HepG2 (cell line): Measurements from ENCODE around the gene UEVLD. TPM values are rescaled to one million over a fixed set of nuclear protein-coding genes. Genes with fewer than 3 reads are reported as not detected.
A peak's percentile ranks its signal among the peaks of the same experiment; 100 is the strongest.

Experiments
- AFF4 ChIP-seq: sonication (generic); formaldehyde crosslinking; IDR thresholded peaks from 2 replicates; pipeline ENCODE4 v1.4.0; 2020; ENCODE audit warnings: missing genetic modification reagents
- CENPX ChIP-seq: sonication (generic); formaldehyde crosslinking; IDR thresholded peaks from 2 replicates; pipeline ENCODE4 v1.9.0; 2021; ENCODE audit warnings: mild to moderate bottlenecking, missing genetic modification reagents, moderate library complexity
- ERF ChIP-seq: IDR thresholded peaks from 2 replicates; pipeline ENCODE4 v1.6.1; 2018; ENCODE audit warnings: missing biosample characterization, missing genetic modification reagents
- FLYWCH1 ChIP-seq: sonication (generic); formaldehyde crosslinking; IDR thresholded peaks from 2 replicates; pipeline ENCODE4 v1.8.1; 2023; ENCODE audit warnings: mild to moderate bottlenecking, missing genetic modification reagents
- GTF2F1 ChIP-seq: fragments of 150-350 bp; IDR thresholded peaks from 2 replicates; pipeline ENCODE4 v1.6.1; 2014; ENCODE audit warnings: low read length
- HOXA5 ChIP-seq: sonication (generic); formaldehyde crosslinking; IDR thresholded peaks from 2 replicates; pipeline ENCODE4 v1.4.0; 2020; ENCODE audit warnings: missing genetic modification reagents
- IRX3 ChIP-seq: sonication (generic); formaldehyde crosslinking; IDR thresholded peaks from 2 replicates; pipeline ENCODE4 v1.8.1; 2023; ENCODE audit warnings: mild to moderate bottlenecking, low read depth, missing genetic modification reagents, borderline replicate concordance
- MAF1 ChIP-seq: sonication (generic); formaldehyde crosslinking; IDR thresholded peaks from 2 replicates; pipeline ENCODE4 v1.5.0; 2020; ENCODE audit warnings: missing genetic modification reagents, borderline replicate concordance
- MAFF ChIP-seq: IDR thresholded peaks from 2 replicates; pipeline ENCODE4 v1.6.1; 2011; ENCODE audit warnings: low read depth, low read length, improper control_type of control experiment
- MED1 ChIP-seq: sonication (generic); formaldehyde crosslinking; IDR thresholded peaks from 2 replicates; pipeline ENCODE4 v1.4.0; 2020; ENCODE audit warnings: missing genetic modification reagents
- MTF2 ChIP-seq: sonication (generic); formaldehyde crosslinking; IDR thresholded peaks from 2 replicates; pipeline ENCODE4 v1.5.0; 2020; ENCODE audit warnings: missing genetic modification reagents, borderline replicate concordance
- NCOR1 ChIP-seq: fragments of 200-600 bp; sonication (generic); IDR thresholded peaks from 2 replicates; pipeline ENCODE4 v1.7.0; 2017; ENCODE audit warnings: antibody characterized with exemption, low read length, borderline replicate concordance
- REL ChIP-seq: sonication (generic); formaldehyde crosslinking; conservative IDR thresholded peaks from 2 replicates; pipeline ENCODE4 v1.8.0; 2022; ENCODE audit warnings: mild to moderate bottlenecking, missing genetic modification reagents, moderate library complexity
- RXRA ChIP-seq: sonication (generic); formaldehyde crosslinking; IDR thresholded peaks from 2 replicates; pipeline ENCODE4 v1.5.1; 2020; ENCODE audit warnings: missing genetic modification reagents
- SP140L ChIP-seq: sonication (generic); formaldehyde crosslinking; IDR thresholded peaks from 2 replicates; pipeline ENCODE4 v1.4.0; 2020; ENCODE audit warnings: missing genetic modification reagents, borderline replicate concordance
- TBX3 ChIP-seq: fragments of 450-650 bp; IDR thresholded peaks from 2 replicates; pipeline ENCODE4 v1.6.1; 2017; ENCODE audit warnings: antibody characterized with exemption, mild to moderate bottlenecking, inconsistent platforms, borderline replicate concordance
- U2AF1 ChIP-seq: fragments of 200-400 bp; formaldehyde crosslinking; optimal IDR thresholded peaks from 2 replicates; pipeline ENCODE3; 2017; ENCODE audit warnings: mild to moderate bottlenecking, low read depth, low read length
- ZBTB14 ChIP-seq: sonication (generic); formaldehyde crosslinking; IDR thresholded peaks from 2 replicates; pipeline ENCODE4 v1.4.0; 2020; ENCODE audit warnings: missing genetic modification reagents
- ZNF20 ChIP-seq: sonication (generic); formaldehyde crosslinking; IDR thresholded peaks from 2 replicates; pipeline ENCODE4 v1.4.0; 2020; ENCODE audit warnings: mild to moderate bottlenecking, moderate library complexity, missing genetic modification reagents
- ZNF317 ChIP-seq: sonication (generic); formaldehyde crosslinking; IDR thresholded peaks from 2 replicates; pipeline ENCODE4 v1.5.0; 2020; ENCODE audit warnings: mild to moderate bottlenecking, missing genetic modification reagents
- ZNF564 ChIP-seq: sonication (generic); formaldehyde crosslinking; IDR thresholded peaks from 2 replicates; pipeline ENCODE4 v1.8.1; 2023; ENCODE audit warnings: mild to moderate bottlenecking, missing genetic modification reagents
- ZNF747 ChIP-seq: sonication (generic); formaldehyde crosslinking; IDR thresholded peaks from 2 replicates; pipeline ENCODE4 v1.8.1; 2023; ENCODE audit warnings: missing genetic modification reagents, mild to moderate bottlenecking, borderline replicate concordance
- ZNF850 ChIP-seq: sonication (generic); formaldehyde crosslinking; conservative IDR thresholded peaks from 2 replicates; pipeline ENCODE4 v1.9.0; 2021; ENCODE audit warnings: mild to moderate bottlenecking, missing genetic modification reagents
- ZZZ3 ChIP-seq: sonication (generic); formaldehyde crosslinking; IDR thresholded peaks from 2 replicates; pipeline ENCODE4 v1.4.0; 2020; ENCODE audit warnings: missing genetic modification reagents, mild to moderate bottlenecking, borderline replicate concordance
- polyA plus RNA-seq, 8 experiments: library from polyadenylated mRNA; depleted of rRNA in 3 of 8; stranded (reverse) in 7 of 8; unstranded in 1 of 8; fragments of >200 nt; fragmentation: Illumina TruSeq in 4 of 8; extraction: Trizol in 4 of 8; gene quantifications; 2 replicates each; pipeline versions ENCODE4 v1.2.1 to v1.2.3, GENCODE V29; 2011 to 2016; ENCODE audit warnings: low read depth in 4 of 8, missing spikeins in 1 of 8, mixed read lengths in 1 of 8; ENCODE audit not compliant: insufficient read depth in 1 of 8
- total RNA-seq, 5 experiments: library from RNA; depleted of rRNA; stranded (reverse); fragments of >200 nt; fragmentation: Illumina TruSeq; extraction: Trizol; gene quantifications; 2 replicates each; pipeline ENCODE4 v1.2.3, GENCODE V29; 2016; ENCODE audit warnings: low read depth in 1 of 5
- TF ChIP-seq, protein P1 (sequence below): sonication (generic); formaldehyde crosslinking; IDR thresholded peaks from 2 replicates; pipeline ENCODE4 v1.8.0; 2022; ENCODE audit warnings: mild to moderate bottlenecking, missing genetic modification reagents; ENCODE audit not compliant: insufficient replicate concordance

UEVLD gene
- total and polyA plus RNA-seq, 2 of the 13 experiments (the other 11 are each of a cell fraction or from before 2014, with no cell fraction given) = 5.7 to 13.7 TPM

- TF ChIP-seq ZNF850 = no peak
- no peak for TF ChIP-seq CENPX (CRISPR knock-in tag)
- TF ChIP-seq ZNF564 = no peak
- TF ChIP-seq NCOR1 = peak; percentile 22; the same call in 1 of the 2 replicates
- TF ChIP-seq IRX3 (CRISPR knock-in tag) = no peak
- TF ChIP-seq ZNF747 = no peak
- TF ChIP-seq U2AF1 = no peak
- no peak for TF ChIP-seq ZBTB14 (CRISPR knock-in tag)
- TF ChIP-seq TBX3 = no peak
- TF ChIP-seq MED1 (CRISPR knock-in tag) = peak; percentile 47; the same call in 1 of the 2 replicates
- TF ChIP-seq GTF2F1 = no peak
- TF ChIP-seq REL (CRISPR knock-in tag) = no peak
- no peak for TF ChIP-seq MTF2 (CRISPR knock-in tag)
- no peak for TF ChIP-seq MAF1 (CRISPR knock-in tag)
- TF ChIP-seq HOXA5 = peak; percentile 53; the same call in 1 of the 2 replicates
- no peak for TF ChIP-seq RXRA (CRISPR knock-in tag)
- TF ChIP-seq FLYWCH1 (CRISPR knock-in tag) = no peak
- TF ChIP-seq, protein P1, sequence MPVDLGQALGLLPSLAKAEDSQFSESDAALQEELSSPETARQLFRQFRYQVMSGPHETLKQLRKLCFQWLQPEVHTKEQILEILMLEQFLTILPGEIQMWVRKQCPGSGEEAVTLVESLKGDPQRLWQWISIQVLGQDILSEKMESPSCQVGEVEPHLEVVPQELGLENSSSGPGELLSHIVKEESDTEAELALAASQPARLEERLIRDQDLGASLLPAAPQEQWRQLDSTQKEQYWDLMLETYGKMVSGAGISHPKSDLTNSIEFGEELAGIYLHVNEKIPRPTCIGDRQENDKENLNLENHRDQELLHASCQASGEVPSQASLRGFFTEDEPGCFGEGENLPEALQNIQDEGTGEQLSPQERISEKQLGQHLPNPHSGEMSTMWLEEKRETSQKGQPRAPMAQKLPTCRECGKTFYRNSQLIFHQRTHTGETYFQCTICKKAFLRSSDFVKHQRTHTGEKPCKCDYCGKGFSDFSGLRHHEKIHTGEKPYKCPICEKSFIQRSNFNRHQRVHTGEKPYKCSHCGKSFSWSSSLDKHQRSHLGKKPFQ = no peak
- no peak for TF ChIP-seq AFF4
- no peak for TF ChIP-seq ZNF20
- TF ChIP-seq ZNF317 (CRISPR knock-in tag) = no peak
- no peak for TF ChIP-seq SP140L (CRISPR knock-in tag)
- peak; percentile 14; the same call in 1 of the 2 replicates for TF ChIP-seq ERF (CRISPR knock-in tag)
- TF ChIP-seq MAFF = peak; percentile 59
- no peak for TF ChIP-seq ZZZ3
Observed at GRCh38 chr11:18578975-18579598, 9.4 kb downstream of the UEVLD start (continued).
